Endothelial cell of umbilical vein (primary cell): ENCODE results near the gene ANKIB1. TPM values are rescaled to one million over a fixed set of nuclear protein-coding genes. Genes with fewer than 3 reads are reported as not detected.

Source experiments
- BruUV-seq: library from RNA; stranded (reverse); fragments of 400-500 nt; replicated peaks from 2 replicates; lab custom pipeline; 2021; lab: Mats Ljungman, UMichigan
- CTCF ChIA-PET: fragments of 300-600, 350-600 bp; sonication (Branson Sonifier 250); formaldehyde crosslinking; loops from one replicate; lab custom pipeline; 2021; ENCODE audit warnings: antibody characterized with exemption, inconsistent platforms; lab: Charles Lee
- POLR2A ChIA-PET: fragments of 300-600, 350-600 bp; sonication (Branson Sonifier 250); formaldehyde crosslinking; loops from one replicate; lab custom pipeline; 2021; ENCODE audit warnings: antibody characterized with exemption, inconsistent platforms; lab: Charles Lee
- DNase-seq: peaks from one replicate; pipeline ENCODE4 v3.0.0-alpha.2; 2011; ENCODE audit warnings: low read depth, low spot score
- FAIRE-seq: peaks from 2 replicates; lab custom pipeline; 2011; peaks lifted over from hg19 to GRCh38; lab: Jason Lieb, UNC
- H2AFZ ChIP-seq: 2 replicates; pipeline ENCODE4 v1.6.0; 2012; ENCODE audit warnings: low read depth, low read length, control low read depth, inconsistent platforms
- H3K27ac ChIP-seq: 2 replicates; pipeline ENCODE4 v1.5.1; 2011; ENCODE audit warnings: low read depth, mild to moderate bottlenecking, control low read depth, low read length, moderate library complexity; ENCODE audit not compliant: insufficient read depth
- H3K27me3 ChIP-seq, 2 experiments: 2 replicates each; pipeline versions ENCODE4 v1.6.0 to v1.6.1; 2011; ENCODE audit warnings: low read length in 2 of 2, mixed read lengths in 1 of 2; ENCODE audit not compliant: control insufficient read depth in 2 of 2, insufficient read depth in 2 of 2
- H3K36me3 ChIP-seq, 2 experiments: 2 replicates in 1 of 2; 3 replicates in 1 of 2; pipeline ENCODE4 v1.5.1; 2011; ENCODE audit warnings: low read length in 2 of 2, mild to moderate bottlenecking in 1 of 2, moderate library complexity in 1 of 2; ENCODE audit not compliant: control insufficient read depth in 2 of 2, insufficient read depth in 2 of 2; ENCODE audit errors: extremely low read depth in 1 of 2
- H3K4me1 ChIP-seq: 3 replicates; pipeline ENCODE4 v1.5.1; 2011; ENCODE audit warnings: mild to moderate bottlenecking, low read length; ENCODE audit not compliant: control insufficient read depth, insufficient read depth; ENCODE audit errors: extremely low read depth
- H3K4me2 ChIP-seq: 2 replicates; pipeline ENCODE4 v1.6.1; 2011; ENCODE audit warnings: low read length, control low read depth, mixed read lengths; ENCODE audit not compliant: insufficient read depth
- H3K4me3 ChIP-seq, 3 experiments: fragments of 200-600 bp in 1 of 3; sonication (generic), shearing (Covaris generic) in 1 of 3; replicated peaks in 1 of 3; 2 replicates each; pipeline ENCODE4 v1.5.1; 2011 to 2016; ENCODE audit warnings: control low read depth in 3 of 3, low read length in 3 of 3, mild to moderate bottlenecking in 2 of 3, inconsistent platforms in 1 of 3, low read depth in 1 of 3, moderate library complexity in 1 of 3; ENCODE audit not compliant: insufficient read depth in 1 of 3
- H3K79me2 ChIP-seq: 2 replicates; pipeline ENCODE4 v1.6.0; 2012; ENCODE audit warnings: low read length, inconsistent platforms; ENCODE audit not compliant: control insufficient read depth, insufficient read depth
- H3K9ac ChIP-seq: replicated peaks from 2 replicates; pipeline ENCODE3; 2011; ENCODE audit warnings: low read length, control low read depth; ENCODE audit not compliant: insufficient read depth; ENCODE audit errors: extremely low read depth
- H3K9me1 ChIP-seq: replicated peaks from 3 replicates; pipeline ENCODE4 v1.6.0; 2011; ENCODE audit warnings: mild to moderate bottlenecking, low read length; ENCODE audit not compliant: control insufficient read depth, insufficient read depth; ENCODE audit errors: extremely low read depth
- H3K9me3 ChIP-seq: replicated peaks from 2 replicates; pipeline ENCODE4 v1.5.1; 2012; ENCODE audit warnings: low read length, inconsistent platforms; ENCODE audit not compliant: control insufficient read depth, insufficient read depth
- H4K20me1 ChIP-seq: replicated peaks from 2 replicates; pipeline ENCODE3; 2011; ENCODE audit warnings: mild to moderate bottlenecking, low read length; ENCODE audit not compliant: control insufficient read depth, insufficient read depth; ENCODE audit errors: extremely low read depth
- CTCF ChIP-seq, 2 donors: IDR thresholded peaks; 1 replicate in 1 of 2; 2 replicates in 1 of 2; pipeline ENCODE4 v1.5.1; 2011; ENCODE audit warnings: low read length in 2 of 2, mild to moderate bottlenecking in 2 of 2, moderate library complexity in 2 of 2, control low read depth in 1 of 2, inconsistent platforms in 1 of 2, low read depth in 1 of 2; ENCODE audit not compliant: insufficient read depth in 1 of 2; ENCODE audit errors: extremely low read depth in 1 of 2
- EZH2 ChIP-seq: IDR thresholded peaks from 2 replicates; pipeline ENCODE4 v1.6.1; 2012; ENCODE audit warnings: borderline replicate concordance, low read depth, mild to moderate bottlenecking, moderate library complexity, low read length, inconsistent platforms; ENCODE audit not compliant: severe bottlenecking
- FOS ChIP-seq: IDR thresholded peaks from 2 replicates; pipeline ENCODE4 v1.6.1; 2011; ENCODE audit warnings: mild to moderate bottlenecking, low read length, moderate library complexity, borderline replicate concordance; ENCODE audit not compliant: insufficient read depth
- GATA2 ChIP-seq: IDR thresholded peaks from 2 replicates; pipeline ENCODE4 v1.7.0; 2011; ENCODE audit warnings: low read depth, mild to moderate bottlenecking, moderate library complexity, mixed read lengths, low read length; ENCODE audit not compliant: insufficient read length, insufficient read depth
- JUN ChIP-seq: IDR thresholded peaks from 2 replicates; pipeline ENCODE4 v1.6.1; 2011; ENCODE audit warnings: borderline replicate concordance, low read depth; ENCODE audit not compliant: insufficient read length, insufficient read depth
- MAX ChIP-seq: IDR thresholded peaks from 2 replicates; pipeline ENCODE4 v1.6.1; 2011; ENCODE audit not compliant: insufficient read depth, insufficient read length
- MYC ChIP-seq: IDR thresholded peaks from one replicate; pipeline ENCODE4 v1.6.1; 2011; ENCODE audit warnings: mild to moderate bottlenecking, low read depth, low read length
- POLR2A ChIP-seq: IDR thresholded peaks from 2 replicates; pipeline ENCODE4 v1.6.1; 2012; ENCODE audit warnings: low read depth, mild to moderate bottlenecking, control low read depth, low read length
- POLR2AphosphoS5 ChIP-seq: IDR thresholded peaks from 2 replicates; pipeline ENCODE4 v1.6.1; 2012; ENCODE audit warnings: low read depth, mild to moderate bottlenecking, control low read depth, low read length, moderate library complexity; ENCODE audit not compliant: insufficient read depth
- dilution Hi-C: fragments of 300-500 bp; cut with MboI; formaldehyde crosslinking; loops from one replicate; pipeline ENCODE4 v1.15.0; 2019; ENCODE audit warnings: low sequenced_read_pairs; ENCODE audit not compliant: extremely low pct_ligation_motif_present
- intact Hi-C: fragments of 100-400 bp; cut with micrococcal nuclease; formaldehyde crosslinking; loops from one replicate; pipeline ENCODE4 v1.10.0; 2022
- polyA plus RNA-seq, 4 experiments: library from polyadenylated mRNA; depleted of rRNA in 3 of 4; stranded (reverse) in 3 of 4; unstranded in 1 of 4; fragments of >200 nt; gene quantifications; 2 replicates each; pipeline versions ENCODE4 v1.2.1 to v1.2.3, GENCODE V29; 2011 to 2012; ENCODE audit warnings: missing spikeins in 1 of 4
- total RNA-seq: library from RNA; stranded (reverse); gene quantifications from 2 replicates; pipeline ENCODE4 v1.2.3, GENCODE V29; 2021

Gene ANKIB1
- total and polyA plus RNA-seq, 2 donors (not counting 3 experiments of a cell fraction or from before 2014, with no cell fraction given) = 16.9 to 56.5 TPM

GRCh38 chr7:92325858-92326257 is 80.1 kb downstream of the ANKIB1 start:
- TF ChIP-seq FOS (no peak), JUN (no peak), CTCF (IDR thresholded peaks at IDR 0.05; ENCODE audit: extremely low read depth in 1 of 2, insufficient read depth in 1 of 2, low read depth in 1 of 2, low read length in 2 of 2) (no peak), MYC (no peak), MAX (no peak), GATA2 (no peak), EZH2 (no peak), POLR2A (no peak), POLR2AphosphoS5 (no peak)
- CTCF ChIA-PET = no interaction called here

More at GRCh38 chr7:92325858-92326257, 80.1 kb downstream of the ANKIB1 start:
- Histone ChIP-seq H4K20me1 (peaks cover 2% of the 10 kb centered on the region), H3K9ac (no peak overlapping the region), H3K36me3 (no peaks in the 10 kb centered on the region), H2AFZ (no peak overlapping the region), H3K4me1 (no peaks in the 10 kb centered on the region), H3K9me1 (peaks cover 2% of the 10 kb centered on the region), H3K4me2 (no peak overlapping the region), H3K9me3 (no peaks in the 10 kb centered on the region), H3K79me2 (no peaks in the 10 kb centered on the region), H3K4me3 (no peak overlapping the region), H3K27me3 (no peaks in the 10 kb centered on the region), H3K27ac (no peak overlapping the region)
- FAIRE-seq (no peak), DNase-seq (no peak)
- dilution Hi-C loops (no loop called here), intact Hi-C loops (no loop called here)
- no TSS peak for BruUV-seq
- POLR2A ChIA-PET = no interaction called here
